GM18907 (cell line): ENCODE results near the gene PNRC1.
A peak's percentile ranks its signal among the peaks of the same experiment; 100 is the strongest.
"Not testable (repeated sequence)": the region's sequence is repeated elsewhere in the genome, so short reads cannot be mapped to it uniquely, and the experiment has no call there.

ENCODE experiments used
- ATAC-seq: cut with Tn5 transposase; IDR thresholded peaks from one replicate; pipeline ENCODE4 v1.9.1; 2021; ENCODE audit warnings: mild to moderate bottlenecking, moderate library complexity; ENCODE audit not compliant: unreplicated experiment

Gene PNRC1

GRCh38 chr6:89058627-89059026 lies 21.9 kb upstream of the PNRC1 start:
- ATAC-seq, result no peak

GRCh38 chr6:89059227-89059626 lies 21.3 kb upstream of the PNRC1 start:
- ATAC-seq, result no peak

GRCh38 chr6:89063881-89064280 lies 16.7 kb upstream of the PNRC1 start:
- no peak for ATAC-seq

GRCh38 chr6:89064931-89065330 lies 15.6 kb upstream of the PNRC1 start:
- not testable (repeated sequence) for ATAC-seq

- not testable (repeated sequence) for ATAC-seq
Observed at GRCh38 chr6:89066121-89066520, 14.4 kb upstream of the PNRC1 start.

GRCh38 chr6:89066940-89067646 lies 13.5 kb upstream of the PNRC1 start:
- ATAC-seq, result no peak

- no peak for ATAC-seq
Observed at GRCh38 chr6:89067796-89068195, 12.8 kb upstream of the PNRC1 start.

GRCh38 chr6:89068695-89069094 lies 11.9 kb upstream of the PNRC1 start:
- ATAC-seq, result no peak

GRCh38 chr6:89069536-89070163 lies 10.9 kb upstream of the PNRC1 start:
- ATAC-seq, result no peak

- ATAC-seq, result no peak
Observed at GRCh38 chr6:89071036-89071435, 9.5 kb upstream of the PNRC1 start.

GRCh38 chr6:89073014-89073620 lies 7.4 kb upstream of the PNRC1 start:
- no peak for ATAC-seq

GRCh38 chr6:89073840-89074239 lies 6.7 kb upstream of the PNRC1 start:
- ATAC-seq, result no peak

- peak; percentile 0 for ATAC-seq
Observed at GRCh38 chr6:89079511-89080234, 878 bp upstream of the PNRC1 start.

GRCh38 chr6:89081129-89081422 lies 525 bp downstream of the PNRC1 start:
- peak; percentile 16 for ATAC-seq

GRCh38 chr6:89081423-89082322 lies 1.1 kb downstream of the PNRC1 start:
- ATAC-seq, result peak; percentile 65

GRCh38 chr6:89082486-89082891 lies 1.9 kb downstream of the PNRC1 start:
- ATAC-seq, result no peak

- ATAC-seq, result no peak
Observed at GRCh38 chr6:89084542-89084941, 4.0 kb downstream of the PNRC1 start.

- ATAC-seq, result no peak
Observed at GRCh38 chr6:89084954-89085353, 4.4 kb downstream of the PNRC1 start.

GRCh38 chr6:89085409-89086205 lies 5.1 kb downstream of the PNRC1 start:
- no peak for ATAC-seq

- no peak for ATAC-seq
Observed at GRCh38 chr6:89087881-89088280, 7.3 kb downstream of the PNRC1 start.
